LNCAP (cell line): ENCODE results near the gene PANX1.

Source experiments
- TF ChIP-seq, protein P1 (sequence below): fragments of 450-650 bp; IDR thresholded peaks from 2 replicates; pipeline ENCODE4 v1.5.1; 2017; ENCODE audit warnings: mild to moderate bottlenecking

The PANX1 gene, protein sequence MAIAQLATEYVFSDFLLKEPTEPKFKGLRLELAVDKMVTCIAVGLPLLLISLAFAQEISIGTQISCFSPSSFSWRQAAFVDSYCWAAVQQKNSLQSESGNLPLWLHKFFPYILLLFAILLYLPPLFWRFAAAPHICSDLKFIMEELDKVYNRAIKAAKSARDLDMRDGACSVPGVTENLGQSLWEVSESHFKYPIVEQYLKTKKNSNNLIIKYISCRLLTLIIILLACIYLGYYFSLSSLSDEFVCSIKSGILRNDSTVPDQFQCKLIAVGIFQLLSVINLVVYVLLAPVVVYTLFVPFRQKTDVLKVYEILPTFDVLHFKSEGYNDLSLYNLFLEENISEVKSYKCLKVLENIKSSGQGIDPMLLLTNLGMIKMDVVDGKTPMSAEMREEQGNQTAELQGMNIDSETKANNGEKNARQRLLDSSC

DNA sequence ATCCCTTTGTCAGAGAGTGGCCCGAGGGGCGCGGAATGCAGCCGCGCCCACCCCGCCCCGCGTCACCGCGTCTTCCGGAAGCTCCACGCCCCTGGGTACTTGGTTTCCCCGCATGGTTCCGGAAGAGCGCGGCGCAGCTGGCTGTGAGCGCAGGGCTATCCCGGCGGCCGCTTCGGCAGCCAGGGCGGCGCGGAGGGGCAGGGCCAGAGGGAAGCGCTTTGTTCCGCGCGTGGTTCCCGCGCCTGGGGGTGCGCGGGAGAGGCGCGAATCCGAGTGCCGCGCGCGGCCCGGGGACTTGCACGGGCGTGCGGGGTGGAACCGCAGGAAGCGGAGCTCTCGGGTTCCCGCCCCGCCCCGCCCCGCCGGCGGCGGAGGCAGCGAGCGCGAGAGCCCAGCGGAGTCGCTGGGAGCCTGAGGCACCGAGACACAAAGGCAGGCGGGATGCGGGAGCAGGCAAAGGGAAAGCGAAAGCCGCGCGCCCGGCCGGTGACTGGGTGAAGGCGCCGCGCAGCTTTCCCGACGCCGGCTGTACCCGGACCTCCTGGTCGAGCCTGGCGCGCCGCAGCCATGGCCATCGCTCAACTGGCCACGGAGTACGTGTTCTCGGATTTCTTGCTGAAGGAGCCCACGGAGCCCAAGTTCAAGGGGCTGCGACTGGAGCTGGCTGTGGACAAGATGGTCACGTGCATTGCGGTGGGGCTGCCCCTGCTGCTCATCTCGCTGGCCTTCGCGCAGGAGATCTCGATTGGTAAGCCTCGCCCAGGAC is at the start of gene PANX1:
Gene PANX1 (plus strand): TSS at position 96 of the 766 bp plus-strand sequence. CDS start 472 bp downstream, at position 568.
- TF ChIP-seq, protein P1, sequence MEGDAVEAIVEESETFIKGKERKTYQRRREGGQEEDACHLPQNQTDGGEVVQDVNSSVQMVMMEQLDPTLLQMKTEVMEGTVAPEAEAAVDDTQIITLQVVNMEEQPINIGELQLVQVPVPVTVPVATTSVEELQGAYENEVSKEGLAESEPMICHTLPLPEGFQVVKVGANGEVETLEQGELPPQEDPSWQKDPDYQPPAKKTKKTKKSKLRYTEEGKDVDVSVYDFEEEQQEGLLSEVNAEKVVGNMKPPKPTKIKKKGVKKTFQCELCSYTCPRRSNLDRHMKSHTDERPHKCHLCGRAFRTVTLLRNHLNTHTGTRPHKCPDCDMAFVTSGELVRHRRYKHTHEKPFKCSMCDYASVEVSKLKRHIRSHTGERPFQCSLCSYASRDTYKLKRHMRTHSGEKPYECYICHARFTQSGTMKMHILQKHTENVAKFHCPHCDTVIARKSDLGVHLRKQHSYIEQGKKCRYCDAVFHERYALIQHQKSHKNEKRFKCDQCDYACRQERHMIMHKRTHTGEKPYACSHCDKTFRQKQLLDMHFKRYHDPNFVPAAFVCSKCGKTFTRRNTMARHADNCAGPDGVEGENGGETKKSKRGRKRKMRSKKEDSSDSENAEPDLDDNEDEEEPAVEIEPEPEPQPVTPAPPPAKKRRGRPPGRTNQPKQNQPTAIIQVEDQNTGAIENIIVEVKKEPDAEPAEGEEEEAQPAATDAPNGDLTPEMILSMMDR = no peak

DNA sequence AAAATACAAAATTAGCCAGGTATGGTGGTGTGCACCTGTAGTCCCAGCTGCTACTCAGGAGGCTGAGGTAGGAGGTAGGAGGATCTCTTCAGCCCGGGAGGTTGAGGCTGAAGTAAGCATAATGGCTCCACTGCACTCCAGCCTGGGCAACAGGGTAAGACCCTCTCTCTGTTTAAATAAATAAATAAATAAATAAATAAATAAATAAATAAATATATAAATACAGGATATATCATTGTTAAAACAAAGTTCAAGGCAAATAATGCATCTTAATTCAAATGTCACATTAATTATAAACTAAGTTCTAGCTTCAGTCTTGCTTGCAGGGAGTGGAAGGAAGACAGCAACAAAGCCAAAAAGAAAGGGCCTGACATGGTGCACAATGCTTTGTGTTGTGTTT is 44.5 kb upstream of the PANX1 start:
- TF ChIP-seq, protein P1 = no peak

DNA sequence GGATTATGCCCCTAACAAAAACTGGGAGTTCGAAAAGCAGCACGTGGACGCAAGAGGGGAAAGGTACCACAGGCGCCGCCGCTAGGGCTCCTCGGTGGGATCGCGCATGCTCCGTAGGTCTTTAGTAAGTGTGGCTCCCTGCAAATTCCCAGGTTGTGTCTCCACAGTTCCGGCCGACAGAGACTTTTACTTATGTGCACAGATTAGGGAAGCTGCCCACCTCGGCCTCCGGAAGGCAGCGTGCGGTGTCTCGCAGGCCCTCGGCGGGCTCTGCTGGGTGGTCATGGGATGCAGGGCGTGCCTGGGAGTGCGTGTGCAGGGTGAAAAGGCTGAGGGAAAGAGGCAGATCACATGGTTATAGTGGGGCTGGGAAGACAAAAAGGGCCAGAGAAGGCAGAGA is 39.7 kb upstream of the PANX1 start:
- TF ChIP-seq, protein P1 = no peak

DNA sequence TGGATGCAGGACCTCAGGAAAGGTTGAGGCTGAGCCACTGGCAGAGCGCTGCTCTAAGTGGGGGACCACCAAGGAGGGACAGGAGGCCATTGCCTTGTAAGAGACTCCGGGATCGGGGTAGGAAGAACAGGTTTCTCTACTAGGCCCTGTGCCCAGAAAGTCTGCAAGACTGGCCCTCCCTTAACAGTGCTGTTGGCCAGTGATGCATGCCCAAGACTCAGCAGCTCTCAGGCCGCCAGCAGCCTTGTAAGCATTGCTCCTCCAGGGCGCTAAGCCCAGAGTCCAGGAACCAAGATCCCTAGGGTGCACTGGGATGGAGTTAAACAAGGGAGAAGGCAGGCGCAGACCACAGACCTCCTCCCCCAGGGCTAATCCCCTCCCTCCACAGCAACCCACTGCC is 39.3 kb upstream of the PANX1 start:
- TF ChIP-seq, protein P1 = no peak

DNA sequence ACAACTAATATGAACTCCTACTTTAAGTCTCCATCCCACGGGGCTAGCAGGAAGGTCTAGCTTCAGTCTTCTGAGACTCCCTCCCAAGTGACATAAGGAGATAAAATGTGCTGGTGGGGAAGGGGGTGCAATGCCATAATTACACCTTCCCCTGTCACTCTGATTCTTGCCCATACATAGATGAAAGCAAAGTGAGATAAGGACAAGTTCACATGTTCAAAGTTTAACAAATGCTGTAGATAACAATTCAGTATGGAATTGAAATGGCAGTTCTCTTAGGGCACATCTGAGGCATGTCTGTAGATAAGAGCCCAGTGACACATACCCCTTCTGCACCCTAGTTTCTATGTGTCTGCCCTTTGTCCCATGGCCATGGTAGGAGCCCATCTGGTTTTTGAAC is 38.2 kb upstream of the PANX1 start:
- TF ChIP-seq, protein P1 = no peak

DNA sequence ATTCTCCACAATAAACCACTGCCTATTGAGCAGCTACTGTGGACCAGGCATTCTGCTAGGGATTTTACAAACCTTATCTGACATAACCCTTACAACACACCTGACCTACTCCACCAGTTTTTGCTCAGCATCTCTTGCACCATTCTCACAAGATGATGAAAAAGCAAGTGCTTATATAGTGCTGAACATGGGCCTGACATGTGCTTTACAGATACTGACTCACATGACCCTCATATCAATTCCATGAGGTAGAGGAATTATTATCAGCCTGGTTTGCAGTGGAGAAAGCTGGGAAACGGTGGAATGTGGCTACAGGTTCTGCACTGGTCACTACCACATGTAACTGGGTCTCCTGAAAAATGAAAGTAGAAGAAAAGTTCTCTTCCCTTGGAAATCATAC is 37.5 kb upstream of the PANX1 start:
- TF ChIP-seq, protein P1 = no peak

DNA sequence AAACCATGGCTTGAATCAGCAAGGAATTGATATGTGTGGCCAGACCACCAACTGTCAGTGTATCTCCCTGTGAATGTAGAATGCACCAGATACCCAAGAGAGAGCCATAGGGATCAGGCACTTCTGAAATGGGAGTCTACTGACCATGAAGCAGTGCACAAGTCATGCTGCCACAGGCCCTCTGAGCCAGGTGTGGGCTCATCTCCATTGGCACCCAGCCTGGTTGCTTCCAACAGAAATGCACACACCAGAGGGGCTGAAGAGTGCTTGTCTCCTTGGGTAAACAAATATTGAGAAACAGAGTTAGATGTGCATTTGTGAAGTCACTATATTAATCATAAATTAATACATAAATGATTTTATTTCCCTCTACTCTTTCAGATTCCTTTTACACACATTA is 28.4 kb upstream of the PANX1 start:
- TF ChIP-seq, protein P1 = no peak
